ENCODE results near the gene BPGM. TPM values are rescaled to one million over a fixed set of nuclear protein-coding genes. Genes with fewer than 3 reads are reported as not detected.

Gene BPGM
- total and polyA plus RNA-seq, 9 of the 15 experiments (the other 6 are each of a cell fraction or from before 2014, with no cell fraction given), result 14.1 to 46.1 (median 21.2) TPM

DNA sequence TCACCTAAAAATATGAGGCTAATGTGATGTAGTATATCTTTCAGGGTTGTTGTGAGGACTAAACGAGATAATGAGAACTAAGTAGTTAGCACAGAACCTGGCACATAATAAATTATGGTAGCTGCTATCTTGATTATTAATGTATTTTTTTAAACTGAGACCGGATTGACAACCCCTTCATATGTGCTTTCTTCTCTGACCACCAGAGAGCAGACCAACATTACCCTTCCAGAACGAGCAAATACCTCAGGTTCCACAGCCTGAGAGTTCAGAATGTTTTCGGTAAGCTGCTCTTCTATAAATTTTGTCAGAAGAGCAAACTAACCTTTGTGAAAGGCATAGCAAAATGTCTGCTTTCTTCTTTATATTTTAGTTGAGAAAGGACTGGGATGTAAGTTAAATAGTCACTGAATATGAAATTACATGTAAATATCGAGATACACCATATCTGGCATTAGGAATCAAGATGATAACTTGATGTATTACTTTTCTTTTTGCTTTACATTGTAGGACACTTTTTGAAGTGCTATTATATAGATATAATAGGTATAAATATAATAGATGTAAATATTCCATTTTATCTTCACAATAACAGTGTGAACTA is 13.6 kb upstream of the BPGM start (continued):
- TF ChIP-seq, protein P1, sequence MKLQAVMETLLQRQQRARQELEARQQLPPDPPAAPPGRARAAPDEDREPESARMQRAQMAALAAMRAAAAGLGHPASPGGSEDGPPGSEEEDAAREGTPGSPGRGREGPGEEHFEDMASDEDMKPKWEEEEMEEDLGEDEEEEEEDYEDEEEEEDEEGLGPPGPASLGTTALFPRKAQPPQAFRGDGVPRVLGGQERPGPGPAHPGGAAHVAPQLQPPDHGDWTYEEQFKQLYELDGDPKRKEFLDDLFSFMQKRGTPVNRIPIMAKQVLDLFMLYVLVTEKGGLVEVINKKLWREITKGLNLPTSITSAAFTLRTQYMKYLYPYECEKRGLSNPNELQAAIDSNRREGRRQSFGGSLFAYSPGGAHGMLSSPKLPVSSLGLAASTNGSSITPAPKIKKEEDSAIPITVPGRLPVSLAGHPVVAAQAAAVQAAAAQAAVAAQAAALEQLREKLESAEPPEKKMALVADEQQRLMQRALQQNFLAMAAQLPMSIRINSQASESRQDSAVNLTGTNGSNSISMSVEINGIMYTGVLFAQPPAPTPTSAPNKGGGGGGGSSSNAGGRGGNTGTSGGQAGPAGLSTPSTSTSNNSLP (IDR thresholded peaks at IDR 0.05; ENCODE audit: borderline replicate concordance, low read depth, low read length), result no peak
- TF ChIP-seq, protein P2, sequence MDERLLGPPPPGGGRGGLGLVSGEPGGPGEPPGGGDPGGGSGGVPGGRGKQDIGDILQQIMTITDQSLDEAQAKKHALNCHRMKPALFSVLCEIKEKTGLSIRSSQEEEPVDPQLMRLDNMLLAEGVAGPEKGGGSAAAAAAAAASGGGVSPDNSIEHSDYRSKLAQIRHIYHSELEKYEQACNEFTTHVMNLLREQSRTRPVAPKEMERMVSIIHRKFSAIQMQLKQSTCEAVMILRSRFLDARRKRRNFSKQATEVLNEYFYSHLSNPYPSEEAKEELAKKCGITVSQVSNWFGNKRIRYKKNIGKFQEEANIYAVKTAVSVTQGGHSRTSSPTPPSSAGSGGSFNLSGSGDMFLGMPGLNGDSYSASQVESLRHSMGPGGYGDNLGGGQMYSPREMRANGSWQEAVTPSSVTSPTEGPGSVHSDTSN (CRISPR knock-in tag; IDR thresholded peaks at IDR 0.05; ENCODE audit: low read depth), result no peak
- TF ChIP-seq, protein P2 (tag; conservative IDR thresholded peaks at IDR 0.05; ENCODE audit: low read depth), result peak; percentile 74
- no peak for TF ChIP-seq JUNB (CRISPR knock-in tag; conservative IDR thresholded peaks at IDR 0.05)
- TF ChIP-seq CEBPG (CRISPR knock-in tag; IDR thresholded peaks at IDR 0.05), result no peak
- no peak for TF ChIP-seq CEBPG (tag; conservative IDR thresholded peaks at IDR 0.05 in 1 of 2, IDR thresholded peaks at IDR 0.05 in 1 of 2)
- no peak for TF ChIP-seq BRF1 (IDR thresholded peaks at IDR 0.05; ENCODE audit: borderline replicate concordance, extremely low read depth, insufficient read length)
- no peak for TF ChIP-seq SAFB2 (IDR thresholded peaks at IDR 0.05; ENCODE audit: borderline replicate concordance, low read depth, low read length, severe bottlenecking)
- 0 out of 2 replicates have a peak, but pooled peaks have one; percentile 35 for TF ChIP-seq ETV1 (tag; conservative IDR thresholded peaks at IDR 0.05; ENCODE audit: low read depth)
- TF ChIP-seq GATAD2B (IDR thresholded peaks at IDR 0.05; ENCODE audit: borderline replicate concordance), result 0 out of 2 replicates have a peak, but pooled peaks have one; percentile 23
- peak; percentile 95 to 98 for TF ChIP-seq RAD21 (CRISPR knock-in tag; conservative IDR thresholded peaks at IDR 0.05 in 1 of 2, IDR thresholded peaks at IDR 0.05 in 1 of 2)
- no peak for TF ChIP-seq JUND (IDR thresholded peaks at IDR 0.05; ENCODE audit: borderline replicate concordance, low read depth, low read length)
- no peak for TF ChIP-seq JUND (tag; IDR thresholded peaks at IDR 0.05; ENCODE audit: borderline replicate concordance, low read depth, low read length)
- TF ChIP-seq ARID2 (IDR thresholded peaks at IDR 0.05), result peak; percentile 86
- TF ChIP-seq, protein P3, sequence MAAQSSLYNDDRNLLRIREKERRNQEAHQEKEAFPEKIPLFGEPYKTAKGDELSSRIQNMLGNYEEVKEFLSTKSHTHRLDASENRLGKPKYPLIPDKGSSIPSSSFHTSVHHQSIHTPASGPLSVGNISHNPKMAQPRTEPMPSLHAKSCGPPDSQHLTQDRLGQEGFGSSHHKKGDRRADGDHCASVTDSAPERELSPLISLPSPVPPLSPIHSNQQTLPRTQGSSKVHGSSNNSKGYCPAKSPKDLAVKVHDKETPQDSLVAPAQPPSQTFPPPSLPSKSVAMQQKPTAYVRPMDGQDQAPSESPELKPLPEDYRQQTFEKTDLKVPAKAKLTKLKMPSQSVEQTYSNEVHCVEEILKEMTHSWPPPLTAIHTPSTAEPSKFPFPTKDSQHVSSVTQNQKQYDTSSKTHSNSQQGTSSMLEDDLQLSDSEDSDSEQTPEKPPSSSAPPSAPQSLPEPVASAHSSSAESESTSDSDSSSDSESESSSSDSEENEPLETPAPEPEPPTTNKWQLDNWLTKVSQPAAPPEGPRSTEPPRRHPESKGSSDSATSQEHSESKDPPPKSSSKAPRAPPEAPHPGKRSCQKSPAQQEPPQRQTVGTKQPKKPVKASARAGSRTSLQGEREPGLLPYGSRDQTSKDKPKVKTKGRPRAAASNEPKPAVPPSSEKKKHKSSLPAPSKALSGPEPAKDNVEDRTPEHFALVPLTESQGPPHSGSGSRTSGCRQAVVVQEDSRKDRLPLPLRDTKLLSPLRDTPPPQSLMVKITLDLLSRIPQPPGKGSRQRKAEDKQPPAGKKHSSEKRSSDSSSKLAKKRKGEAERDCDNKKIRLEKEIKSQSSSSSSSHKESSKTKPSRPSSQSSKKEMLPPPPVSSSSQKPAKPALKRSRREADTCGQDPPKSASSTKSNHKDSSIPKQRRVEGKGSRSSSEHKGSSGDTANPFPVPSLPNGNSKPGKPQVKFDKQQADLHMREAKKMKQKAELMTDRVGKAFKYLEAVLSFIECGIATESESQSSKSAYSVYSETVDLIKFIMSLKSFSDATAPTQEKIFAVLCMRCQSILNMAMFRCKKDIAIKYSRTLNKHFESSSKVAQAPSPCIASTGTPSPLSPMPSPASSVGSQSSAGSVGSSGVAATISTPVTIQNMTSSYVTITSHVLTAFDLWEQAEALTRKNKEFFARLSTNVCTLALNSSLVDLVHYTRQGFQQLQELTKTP (IDR thresholded peaks at IDR 0.05; ENCODE audit: low read depth in 1 of 2, partially characterized antibody in 2 of 2), result no peak
- no peak for TF ChIP-seq ZNF263 (CRISPR knock-in tag; IDR thresholded peaks at IDR 0.05; ENCODE audit: borderline replicate concordance)
- 0 out of 2 replicates have a peak, but pooled peaks have one; percentile 10 for TF ChIP-seq RFX1 (IDR thresholded peaks at IDR 0.05)
- TF ChIP-seq RBM34 (IDR thresholded peaks at IDR 0.05; ENCODE audit: borderline replicate concordance, insufficient read depth, low read length), result no peak
- no peak for TF ChIP-seq KLF6 (CRISPR knock-in tag; IDR thresholded peaks at IDR 0.05; ENCODE audit: borderline replicate concordance)

Measured in K562 (cell line).